Activated CD4-positive, alpha-beta T cell treated with anti-CD3 and anti-CD28 coated beads, Interleukin-2, amount 10 ng/mL, durations not matched to agents 7 days and 5 days (primary cell): ENCODE data around the gene ALOX5AP. TPM values are rescaled to one million over a fixed set of nuclear protein-coding genes. Genes with fewer than 3 reads are reported as not detected.

Source experiments
- CTCF ChIA-PET: fragments of 350-600 bp; sonication (Branson Sonifier 250); formaldehyde crosslinking; loops from one replicate; lab custom pipeline; 2021; ENCODE audit warnings: antibody characterized with exemption; lab: Charles Lee
- POLR2A ChIA-PET: fragments of 350-600 bp; sonication (Branson Sonifier 250); formaldehyde crosslinking; loops from one replicate; lab custom pipeline; 2021; ENCODE audit warnings: antibody characterized with exemption; lab: Charles Lee
- DNase-seq: peaks from one replicate; pipeline ENCODE4 v3.0.0-alpha.2; 2020
- H3K27ac Mint-ChIP-seq: one replicate; pipeline ENCODE4 v1.8.0; 2021; ENCODE audit warnings: mild to moderate bottlenecking, moderate library complexity, mixed read lengths
- H3K27me3 Mint-ChIP-seq: one replicate; pipeline ENCODE4 v1.8.0; 2021; ENCODE audit warnings: mixed read lengths
- H3K36me3 Mint-ChIP-seq: one replicate; pipeline ENCODE4 v1.8.0; 2021; ENCODE audit warnings: low read depth, mixed read lengths
- H3K4me1 Mint-ChIP-seq: one replicate; pipeline ENCODE4 v1.8.0; 2021; ENCODE audit warnings: mixed read lengths
- H3K4me3 Mint-ChIP-seq: one replicate; pipeline ENCODE4 v1.8.0; 2021; ENCODE audit warnings: mild to moderate bottlenecking, moderate library complexity, mixed read lengths
- H3K9me3 Mint-ChIP-seq: one replicate; pipeline ENCODE4 v1.8.0; 2021; ENCODE audit warnings: mixed read lengths
- total RNA-seq, 2 experiments: library from RNA; stranded (reverse); gene quantifications; one replicate each; pipeline ENCODE4 v1.2.3, GENCODE V29; 2021

ALOX5AP gene
- total RNA-seq, 2 experiments from 2014 or later = 66.4 to 88.7 TPM

DNA sequence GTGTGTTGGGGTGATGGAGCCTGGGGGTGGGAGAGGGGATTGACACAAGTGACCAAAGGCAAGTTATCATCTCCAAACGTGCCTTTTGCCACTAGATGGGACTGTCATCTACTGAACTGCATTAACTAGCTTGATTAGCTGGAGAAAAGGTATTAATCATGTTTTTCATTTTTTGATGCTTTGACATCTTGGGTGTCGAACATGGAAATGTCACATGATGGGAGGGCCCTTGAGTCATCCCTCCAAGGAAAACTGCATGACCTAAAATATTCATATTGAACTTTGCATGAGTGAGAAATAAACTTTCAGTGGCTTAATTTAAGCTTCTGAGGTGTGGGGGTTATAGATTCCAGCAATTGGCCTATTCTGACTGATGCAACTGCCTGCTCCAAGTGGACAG lies 73.3 kb downstream of the ALOX5AP start:
- no peak for DNase-seq
- CTCF ChIA-PET = interaction anchor here (1.0 to 2.5 kb wide), 4 partner anchors 11 to 364 kb away, joined by 3 to 7 read pairs (median 4); no protein-coding TSS in a partner anchor
- H3K27me3 Mint-ChIP-seq = no peaks in the 10 kb centered on the region
- POLR2A ChIA-PET = no interaction called here
- H3K4me3 Mint-ChIP-seq = no peak overlapping the region
- no peaks in the 10 kb centered on the region for H3K36me3 Mint-ChIP-seq
- H3K9me3 Mint-ChIP-seq = no peaks in the 10 kb centered on the region
- H3K27ac Mint-ChIP-seq = no peak overlapping the region
- H3K4me1 Mint-ChIP-seq = peaks cover 4% of the 10 kb centered on the region

DNA sequence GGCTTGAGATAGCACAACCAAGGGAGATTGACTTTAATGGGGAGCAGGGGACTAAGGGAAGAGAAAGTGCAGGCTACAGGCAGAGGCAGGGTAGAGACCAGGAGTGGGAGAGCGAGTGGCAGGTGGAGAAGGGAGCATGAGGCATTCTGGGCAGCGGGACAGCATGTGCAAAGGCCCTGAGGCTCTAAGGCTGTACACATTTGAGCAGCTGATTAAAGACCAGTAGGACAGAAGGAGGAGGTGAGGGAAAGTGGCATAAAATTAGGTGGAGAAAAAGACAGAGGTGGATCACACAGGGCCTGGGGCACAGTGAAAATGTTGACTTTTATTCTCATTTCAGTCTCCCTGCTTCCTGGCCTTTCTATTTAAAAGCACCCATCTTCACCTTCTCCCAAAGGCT lies 74.4 kb downstream of the ALOX5AP start:
- H3K4me3 Mint-ChIP-seq = no peak overlapping the region
- ChIA-PET CTCF (no interaction called here), POLR2A (no interaction called here)
- H3K9me3 Mint-ChIP-seq = no peaks in the 10 kb centered on the region
- H3K27me3 Mint-ChIP-seq = peaks cover 5% of the 10 kb centered on the region
- H3K4me1 Mint-ChIP-seq = peaks cover 4% of the 10 kb centered on the region
- DNase-seq = no peak
- no peaks in the 10 kb centered on the region for H3K36me3 Mint-ChIP-seq
- H3K27ac Mint-ChIP-seq = no peak overlapping the region

DNA sequence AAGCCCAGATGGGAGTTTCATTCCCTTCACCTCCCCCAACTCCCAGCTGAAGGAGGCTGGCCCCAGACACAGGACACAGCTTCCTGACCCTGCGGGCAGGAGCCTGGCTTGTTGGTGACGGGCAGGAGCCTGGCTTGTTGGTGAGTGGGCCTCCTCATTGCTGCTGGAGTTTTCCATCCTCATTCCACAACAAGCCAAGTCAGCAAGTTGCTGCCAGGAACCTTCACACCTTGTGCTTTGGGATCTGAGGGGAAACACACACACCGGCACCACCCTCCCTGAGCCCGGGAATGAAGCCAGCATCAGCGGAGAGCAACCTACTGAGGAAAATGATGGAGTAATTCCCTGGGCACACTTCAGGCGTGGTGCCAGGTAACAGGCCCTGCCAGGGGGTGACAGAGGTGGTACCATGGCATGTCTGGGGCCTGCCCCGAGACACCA lies 74.9 kb downstream of the ALOX5AP start:
- ChIA-PET CTCF (no interaction called here), POLR2A (no interaction called here)
- Mint-ChIP-seq H3K36me3 (no peaks in the 10 kb centered on the region), H3K27ac (no peak overlapping the region), H3K4me3 (no peak overlapping the region), H3K27me3 (peaks cover 6% of the 10 kb centered on the region), H3K9me3 (no peaks in the 10 kb centered on the region), H3K4me1 (peaks cover 4% of the 10 kb centered on the region)
- DNase-seq = no peak

DNA sequence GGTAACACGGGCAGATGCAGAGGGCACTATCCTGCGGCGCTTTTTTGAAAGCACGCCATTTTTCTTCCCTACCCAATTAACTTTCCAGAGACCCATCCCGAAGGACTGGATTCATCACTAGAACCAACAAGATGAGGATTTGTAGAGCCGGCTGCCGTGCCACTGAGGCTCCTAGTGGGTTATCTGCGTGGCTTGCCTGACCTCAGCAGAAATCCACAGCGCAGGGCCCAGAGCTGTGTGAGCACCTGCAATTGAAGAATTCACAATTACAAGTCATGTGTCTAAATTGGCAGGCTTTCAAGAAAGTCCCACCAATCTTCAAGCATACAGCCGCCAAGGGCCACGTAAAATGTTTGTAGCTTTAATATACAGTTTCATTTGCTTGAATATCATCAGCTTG lies 75.5 kb downstream of the ALOX5AP start:
- Mint-ChIP-seq H3K9me3 (no peaks in the 10 kb centered on the region), H3K27ac (no peak overlapping the region), H3K36me3 (no peaks in the 10 kb centered on the region), H3K4me3 (no peak overlapping the region), H3K4me1 (peaks cover 4% of the 10 kb centered on the region), H3K27me3 (peaks cover 8% of the 10 kb centered on the region)
- no peak for DNase-seq
- ChIA-PET POLR2A (no interaction called here), CTCF (interaction anchor here (1.3 kb wide), 1 partner anchor 234 kb away, joined by 4 read pairs; no protein-coding TSS in a partner anchor)

Other genes starting within 250 kb of the ALOX5AP start
- gene USPL1, start 117.6 kb upstream of the ALOX5AP start, total RNA-seq = 10 to 100 TPM; 18.8 to 19.7 TPM
- gene MEDAG, start 170.7 kb downstream of the ALOX5AP start, total RNA-seq = not detected
- gene TEX26, start 197.1 kb downstream of the ALOX5AP start, total RNA-seq = not detected